Measurements from ENCODE around the gene ANO10.

Gene ANO10

GRCh38 chr3:43629257-43629656, 7.4 kb upstream of the ANO10 start:
- no peak overlapping the region for H3K27ac ChIP-seq (ENCODE audit: extremely low read depth, low read depth, low read length)
- H3K4me1 ChIP-seq (ENCODE audit: control insufficient read depth, insufficient read depth, low read length): no peaks in the 10 kb centered on the region
- TF ChIP-seq ZNF133 (tag by site-specific recombination; IDR thresholded peaks at IDR 0.05): no peak
- TF ChIP-seq ZNF221 (tag by site-specific recombination; IDR thresholded peaks at IDR 0.05; ENCODE audit: borderline replicate concordance): no peak
- no peak for TF ChIP-seq PRDM4 (tag by site-specific recombination; IDR thresholded peaks at IDR 0.05)
- no peak for TF ChIP-seq ZNF560 (tag by site-specific recombination; IDR thresholded peaks at IDR 0.05; ENCODE audit: borderline replicate concordance)
- TF ChIP-seq SCRT1 (tag by site-specific recombination; IDR thresholded peaks at IDR 0.05; ENCODE audit: borderline replicate concordance): no peak
- TF ChIP-seq ZNF366 (tag by site-specific recombination; conservative IDR thresholded peaks at IDR 0.05): no peak
- no peak for TF ChIP-seq KLF8 (tag by site-specific recombination; IDR thresholded peaks at IDR 0.05)
- TF ChIP-seq, protein P1, sequence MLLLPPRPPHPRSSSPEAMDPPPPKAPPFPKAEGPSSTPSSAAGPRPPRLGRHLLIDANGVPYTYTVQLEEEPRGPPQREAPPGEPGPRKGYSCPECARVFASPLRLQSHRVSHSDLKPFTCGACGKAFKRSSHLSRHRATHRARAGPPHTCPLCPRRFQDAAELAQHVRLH (tag by site-specific recombination; IDR thresholded peaks at IDR 0.05): no peak
- no peak for TF ChIP-seq HOXD13 (CRISPR knock-in tag; IDR thresholded peaks at IDR 0.05; ENCODE audit: borderline replicate concordance)
- TF ChIP-seq ZBTB7A (tag by site-specific recombination; IDR thresholded peaks at IDR 0.05; ENCODE audit: low read depth): no peak
- TF ChIP-seq ZNF571 (tag by site-specific recombination; IDR thresholded peaks at IDR 0.05): no peak
- no peak for TF ChIP-seq ZNF423 (tag by site-specific recombination; IDR thresholded peaks at IDR 0.05)
- no peak for TF ChIP-seq ZSCAN5A (tag by site-specific recombination; IDR thresholded peaks at IDR 0.05)
- no peak for TF ChIP-seq ZNF830 (tag by site-specific recombination; IDR thresholded peaks at IDR 0.05; ENCODE audit: low read depth)
- no peaks in the 10 kb centered on the region for H3K9me3 ChIP-seq (ENCODE audit: control insufficient read depth, insufficient read depth, low read depth, low read length)
- ChIA-PET CTCF (no interaction called here), POLR2A (no interaction called here)
- no peaks in the 10 kb centered on the region for H3K36me3 ChIP-seq (ENCODE audit: control insufficient read depth in 2 of 2, insufficient read depth in 1 of 2, low read length in 2 of 2)
- no peak overlapping the region for H3K4me3 ChIP-seq (ENCODE audit: low read depth, low read length)

DNA sequence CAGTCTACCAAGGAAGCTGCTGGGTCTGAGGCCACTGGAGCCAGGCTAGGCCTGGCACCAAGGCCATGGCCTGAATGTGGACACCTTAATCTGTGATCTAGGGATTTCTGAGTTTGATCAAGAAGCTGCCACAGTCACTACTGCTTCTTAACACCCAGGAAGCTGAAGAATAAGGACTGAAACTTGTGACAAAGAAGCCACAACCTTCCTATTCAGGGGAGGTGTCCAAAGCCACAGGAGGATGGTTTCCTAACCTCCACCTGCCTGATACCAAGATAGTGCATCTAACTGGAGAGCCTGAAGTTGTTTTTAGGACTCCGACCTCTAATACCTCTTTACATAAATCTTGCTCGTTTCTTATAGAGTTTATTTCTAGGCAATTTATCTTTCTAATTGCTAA, 5.5 kb upstream of the ANO10 start:
- Histone ChIP-seq H3K4me3 (ENCODE audit: low read depth, low read length) (no peak overlapping the region), H3K4me1 (ENCODE audit: control insufficient read depth, insufficient read depth, low read length) (no peaks in the 10 kb centered on the region), H3K27ac (ENCODE audit: extremely low read depth, low read depth, low read length) (no peak overlapping the region), H3K9me3 (ENCODE audit: control insufficient read depth, insufficient read depth, low read depth, low read length) (no peaks in the 10 kb centered on the region), H3K36me3 (ENCODE audit: control insufficient read depth in 2 of 2, insufficient read depth in 1 of 2, low read length in 2 of 2) (no peaks in the 10 kb centered on the region)
- TF ChIP-seq IKZF3 (tag by site-specific recombination; IDR thresholded peaks at IDR 0.05): no peak
- ChIA-PET CTCF (no interaction called here), POLR2A (no interaction called here)

- no peaks in the 10 kb centered on the region for H3K9me3 ChIP-seq (ENCODE audit: control insufficient read depth, insufficient read depth, low read depth, low read length)
- H3K4me1 ChIP-seq (ENCODE audit: control insufficient read depth, insufficient read depth, low read length): no peaks in the 10 kb centered on the region
- no peak overlapping the region for H3K4me3 ChIP-seq (ENCODE audit: low read depth, low read length)
- ChIA-PET CTCF (no interaction called here), POLR2A (no interaction called here)
- H3K27ac ChIP-seq (ENCODE audit: extremely low read depth, low read depth, low read length): no peak overlapping the region
- no peaks in the 10 kb centered on the region for H3K36me3 ChIP-seq (ENCODE audit: control insufficient read depth in 2 of 2, insufficient read depth in 1 of 2, low read length in 2 of 2)
- TF ChIP-seq ZEB2 (tag by site-specific recombination; IDR thresholded peaks at IDR 0.05) (no peak), ZNF704 (tag by site-specific recombination; IDR thresholded peaks at IDR 0.05) (no peak), ZBTB8A (tag by site-specific recombination; IDR thresholded peaks at IDR 0.05) (no peak), ZNF626 (tag by site-specific recombination; IDR thresholded peaks at IDR 0.05) (no peak), ZNF654 (tag by site-specific recombination; IDR thresholded peaks at IDR 0.05; ENCODE audit: low read depth) (no peak), ZBTB7A (tag by site-specific recombination; IDR thresholded peaks at IDR 0.05; ENCODE audit: low read depth) (no peak), ZNF23 (tag by site-specific recombination; IDR thresholded peaks at IDR 0.05; ENCODE audit: borderline replicate concordance) (no peak)
- TF ChIP-seq, protein P2, sequence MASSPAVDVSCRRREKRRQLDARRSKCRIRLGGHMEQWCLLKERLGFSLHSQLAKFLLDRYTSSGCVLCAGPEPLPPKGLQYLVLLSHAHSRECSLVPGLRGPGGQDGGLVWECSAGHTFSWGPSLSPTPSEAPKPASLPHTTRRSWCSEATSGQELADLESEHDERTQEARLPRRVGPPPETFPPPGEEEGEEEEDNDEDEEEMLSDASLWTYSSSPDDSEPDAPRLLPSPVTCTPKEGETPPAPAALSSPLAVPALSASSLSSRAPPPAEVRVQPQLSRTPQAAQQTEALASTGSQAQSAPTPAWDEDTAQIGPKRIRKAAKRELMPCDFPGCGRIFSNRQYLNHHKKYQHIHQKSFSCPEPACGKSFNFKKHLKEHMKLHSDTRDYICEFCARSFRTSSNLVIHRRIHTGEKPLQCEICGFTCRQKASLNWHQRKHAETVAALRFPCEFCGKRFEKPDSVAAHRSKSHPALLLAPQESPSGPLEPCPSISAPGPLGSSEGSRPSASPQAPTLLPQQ (tag by site-specific recombination; IDR thresholded peaks at IDR 0.05): no peak
- TF ChIP-seq, protein P3, sequence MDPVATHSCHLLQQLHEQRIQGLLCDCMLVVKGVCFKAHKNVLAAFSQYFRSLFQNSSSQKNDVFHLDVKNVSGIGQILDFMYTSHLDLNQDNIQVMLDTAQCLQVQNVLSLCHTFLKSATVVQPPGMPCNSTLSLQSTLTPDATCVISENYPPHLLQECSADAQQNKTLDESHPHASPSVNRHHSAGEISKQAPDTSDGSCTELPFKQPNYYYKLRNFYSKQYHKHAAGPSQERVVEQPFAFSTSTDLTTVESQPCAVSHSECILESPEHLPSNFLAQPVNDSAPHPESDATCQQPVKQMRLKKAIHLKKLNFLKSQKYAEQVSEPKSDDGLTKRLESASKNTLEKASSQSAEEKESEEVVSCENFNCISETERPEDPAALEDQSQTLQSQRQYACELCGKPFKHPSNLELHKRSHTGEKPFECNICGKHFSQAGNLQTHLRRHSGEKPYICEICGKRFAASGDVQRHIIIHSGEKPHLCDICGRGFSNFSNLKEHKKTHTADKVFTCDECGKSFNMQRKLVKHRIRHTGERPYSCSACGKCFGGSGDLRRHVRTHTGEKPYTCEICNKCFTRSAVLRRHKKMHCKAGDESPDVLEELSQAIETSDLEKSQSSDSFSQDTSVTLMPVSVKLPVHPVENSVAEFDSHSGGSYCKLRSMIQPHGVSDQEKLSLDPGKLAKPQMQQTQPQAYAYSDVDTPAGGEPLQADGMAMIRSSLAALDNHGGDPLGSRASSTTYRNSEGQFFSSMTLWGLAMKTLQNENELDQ (tag by site-specific recombination; IDR thresholded peaks at IDR 0.05; ENCODE audit: low read depth): no peak
These were observed 3.0 kb upstream of the ANO10 start for GRCh38 chr3:43624619-43625305.
